ENCODE measurements around the gene UBL5. TPM values are rescaled to one million over a fixed set of nuclear protein-coding genes. Genes with fewer than 3 reads are reported as not detected.
A peak's percentile ranks its signal among the peaks of the same experiment; 100 is the strongest.

UBL5 gene
- total RNA-seq, 2 experiments from 2014 or later: 313 to 321 TPM

DNA sequence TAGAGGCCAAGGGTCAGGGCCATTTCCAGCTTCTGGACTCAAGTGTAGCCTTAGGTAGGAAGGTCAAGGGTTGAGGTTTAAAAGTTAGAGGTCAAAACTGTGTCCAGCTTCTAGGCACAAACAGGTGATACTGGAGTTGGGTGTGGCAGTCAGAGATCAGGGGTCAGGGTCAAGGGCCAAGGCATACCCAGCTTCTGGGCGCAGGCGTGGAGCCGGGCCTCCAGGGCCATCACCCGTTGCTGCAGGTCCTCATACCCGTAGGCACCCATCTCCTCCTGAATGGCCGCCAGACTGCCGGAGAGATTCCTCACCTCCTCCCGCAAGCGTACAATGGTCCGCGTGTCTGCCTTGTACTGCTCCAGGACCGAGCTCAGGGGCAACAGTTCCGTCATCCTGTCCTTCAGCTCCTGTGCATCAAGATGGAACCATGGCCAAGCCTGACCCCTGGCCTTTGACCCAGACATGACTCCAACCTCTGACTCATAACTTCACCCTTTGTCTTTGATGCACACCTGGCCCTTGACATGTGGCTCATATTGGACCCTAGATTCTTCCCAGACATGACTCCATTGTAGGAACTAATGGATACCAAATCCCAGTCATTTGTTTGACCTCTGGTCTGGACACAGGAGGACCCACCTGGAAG lies 29.5 kb downstream of the UBL5 start:
- peaks cover 65% of the 10 kb centered on the region for H3K4me1 Mint-ChIP-seq (ENCODE audit: low read depth)
- peak overlapping the region; percentile 74 for H3K4me3 Mint-ChIP-seq
- CTCF ChIA-PET: interaction anchor here (0.9 to 1.5 kb wide), 3 partner anchors 10 to 171 kb away, joined by 3 to 4 read pairs (median 4); no protein-coding TSS in a partner anchor
- intact Hi-C loops (cut with micrococcal nuclease): no loop called here
- peak overlapping the region; percentile 96 for H3K27ac Mint-ChIP-seq
- POLR2A ChIA-PET: interaction anchor here (0.9 to 1.5 kb wide), 3 partner anchors 17 to 446 kb away, joined by 3 to 5 read pairs (median 3); no protein-coding TSS in a partner anchor
- H3K9me3 Mint-ChIP-seq: no peaks in the 10 kb centered on the region
- H3K27me3 Mint-ChIP-seq: no peaks in the 10 kb centered on the region
- TF ChIP-seq, protein P1, sequence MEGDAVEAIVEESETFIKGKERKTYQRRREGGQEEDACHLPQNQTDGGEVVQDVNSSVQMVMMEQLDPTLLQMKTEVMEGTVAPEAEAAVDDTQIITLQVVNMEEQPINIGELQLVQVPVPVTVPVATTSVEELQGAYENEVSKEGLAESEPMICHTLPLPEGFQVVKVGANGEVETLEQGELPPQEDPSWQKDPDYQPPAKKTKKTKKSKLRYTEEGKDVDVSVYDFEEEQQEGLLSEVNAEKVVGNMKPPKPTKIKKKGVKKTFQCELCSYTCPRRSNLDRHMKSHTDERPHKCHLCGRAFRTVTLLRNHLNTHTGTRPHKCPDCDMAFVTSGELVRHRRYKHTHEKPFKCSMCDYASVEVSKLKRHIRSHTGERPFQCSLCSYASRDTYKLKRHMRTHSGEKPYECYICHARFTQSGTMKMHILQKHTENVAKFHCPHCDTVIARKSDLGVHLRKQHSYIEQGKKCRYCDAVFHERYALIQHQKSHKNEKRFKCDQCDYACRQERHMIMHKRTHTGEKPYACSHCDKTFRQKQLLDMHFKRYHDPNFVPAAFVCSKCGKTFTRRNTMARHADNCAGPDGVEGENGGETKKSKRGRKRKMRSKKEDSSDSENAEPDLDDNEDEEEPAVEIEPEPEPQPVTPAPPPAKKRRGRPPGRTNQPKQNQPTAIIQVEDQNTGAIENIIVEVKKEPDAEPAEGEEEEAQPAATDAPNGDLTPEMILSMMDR (IDR thresholded peaks at IDR 0.05): no peak
- H3K36me3 Mint-ChIP-seq (ENCODE audit: low read depth): peaks cover 6% of the 10 kb centered on the region
- ATAC-seq (no peak), DNase-seq (peak; percentile 38)

DNA sequence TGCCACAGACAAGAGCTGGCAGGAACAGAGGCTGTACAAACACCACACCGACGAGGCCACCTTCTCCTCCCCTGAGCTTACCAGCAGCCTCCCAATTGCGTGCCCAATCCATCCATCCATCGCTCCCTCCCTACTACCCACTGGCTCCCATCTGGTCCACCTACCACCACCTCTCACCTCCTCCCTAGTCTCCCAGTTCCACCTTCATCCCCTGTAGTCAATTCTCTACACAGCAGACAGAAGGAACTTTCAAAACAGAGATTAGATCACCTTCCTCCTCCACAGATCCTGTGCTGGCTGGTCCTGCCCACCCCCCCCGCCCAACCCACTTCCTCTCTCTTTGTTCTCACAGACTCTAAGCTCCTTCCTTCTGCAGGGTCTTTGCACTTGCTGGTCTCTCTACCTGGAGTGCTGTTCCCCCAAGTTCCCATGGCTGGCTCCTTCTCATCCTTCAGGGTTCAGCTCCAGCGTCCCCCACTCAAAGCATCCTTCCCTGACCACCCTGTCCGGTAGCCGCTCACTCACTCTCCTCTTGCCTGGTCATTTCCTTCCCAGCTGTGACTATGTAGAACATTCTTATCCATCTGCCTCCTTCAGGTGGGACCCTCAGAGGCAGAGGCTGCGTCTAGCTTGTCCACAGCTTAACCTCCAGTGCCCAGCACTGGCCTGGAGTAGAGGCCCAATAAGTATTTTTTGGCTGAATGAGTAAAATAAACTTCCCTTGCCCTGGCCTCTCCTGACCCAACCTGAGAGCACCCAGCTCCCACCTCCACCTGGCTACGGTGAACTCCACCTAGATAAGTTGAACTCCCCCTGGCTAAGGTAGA lies 30.4 kb downstream of the UBL5 start:
- H3K36me3 Mint-ChIP-seq (ENCODE audit: low read depth): peaks cover 6% of the 10 kb centered on the region
- H3K4me3 Mint-ChIP-seq: peak overlapping the region; percentile 74
- no peaks in the 10 kb centered on the region for H3K9me3 Mint-ChIP-seq
- ChIA-PET POLR2A (interaction anchor here (0.7 to 1.5 kb wide), 5 partner anchors 10 to 445 kb away, joined by 3 to 5 read pairs (median 3); no protein-coding TSS in a partner anchor), CTCF (interaction anchor here (1.1 to 1.5 kb wide), 3 partner anchors 17 to 170 kb away, joined by 4 to 5 read pairs (median 4); no protein-coding TSS in a partner anchor)
- ATAC-seq: peak; percentile 76
- H3K27ac Mint-ChIP-seq: peak overlapping the region; percentile 96
- peaks cover 73% of the 10 kb centered on the region for H3K4me1 Mint-ChIP-seq (ENCODE audit: low read depth)
- intact Hi-C loops (cut with micrococcal nuclease): no loop called here
- H3K27me3 Mint-ChIP-seq: no peaks in the 10 kb centered on the region
- TF ChIP-seq, protein P1 (IDR thresholded peaks at IDR 0.05): no peak
- DNase-seq: peak; percentile 24

DNA sequence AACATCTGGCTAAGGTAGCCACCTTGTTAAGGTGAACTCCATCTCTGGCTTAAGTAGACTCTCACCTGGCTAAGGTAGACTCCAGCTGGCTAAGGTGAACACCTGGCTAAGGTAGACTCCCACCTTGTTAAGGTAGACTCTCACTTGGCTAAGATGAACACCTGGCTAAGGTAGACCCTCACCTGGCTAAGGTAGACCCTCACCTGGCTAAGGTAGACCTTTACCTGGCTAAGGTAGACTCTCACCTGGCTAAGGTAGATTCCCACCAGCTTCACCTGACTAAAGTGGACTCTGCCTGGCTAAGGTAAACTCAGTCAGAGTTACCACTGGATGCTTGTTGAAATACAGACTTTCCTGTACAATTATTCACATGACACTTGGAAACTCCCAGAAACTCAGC lies 31.0 kb downstream of the UBL5 start:
- H3K27ac Mint-ChIP-seq: peak overlapping the region; percentile 96
- H3K9me3 Mint-ChIP-seq: no peaks in the 10 kb centered on the region
- H3K4me1 Mint-ChIP-seq (ENCODE audit: low read depth): peaks cover 78% of the 10 kb centered on the region
- peaks cover 5% of the 10 kb centered on the region for H3K36me3 Mint-ChIP-seq (ENCODE audit: low read depth)
- no peak overlapping the region for H3K4me3 Mint-ChIP-seq
- ChIA-PET CTCF (interaction anchor here (1.1 kb wide), 1 partner anchor 169 kb away, joined by 5 read pairs; no protein-coding TSS in a partner anchor), POLR2A (interaction anchor here (1.4 kb wide), 1 partner anchor 9 kb away, joined by 5 read pairs; no protein-coding TSS in a partner anchor)
- no peak for DNase-seq
- intact Hi-C loops (cut with micrococcal nuclease): no loop called here
- TF ChIP-seq, protein P1 (IDR thresholded peaks at IDR 0.05): no peak
- H3K27me3 Mint-ChIP-seq: no peaks in the 10 kb centered on the region
- ATAC-seq: no peak

DNA sequence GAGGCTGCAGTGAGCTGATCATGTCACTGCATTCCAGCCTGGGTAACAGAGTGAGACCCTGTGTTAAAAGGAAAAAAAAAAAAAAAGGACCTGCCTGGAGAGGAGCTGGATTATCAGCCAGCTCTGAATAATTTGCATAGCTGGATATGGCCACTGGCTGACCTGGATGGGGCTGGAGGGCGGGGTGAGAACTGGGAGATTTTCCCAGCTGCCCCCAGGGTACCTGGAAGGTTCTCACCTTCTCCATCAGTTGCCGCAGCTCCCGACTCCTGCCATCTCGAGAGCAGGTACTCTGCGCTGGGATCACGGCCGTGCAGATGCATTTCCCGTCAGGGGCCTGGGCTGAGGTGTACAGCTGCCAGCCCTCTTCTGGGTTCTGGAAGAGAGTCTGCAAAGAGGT lies 32.7 kb downstream of the UBL5 start:
- Mint-ChIP-seq H3K4me3 (no peak overlapping the region), H3K36me3 (ENCODE audit: low read depth) (peaks cover 1% of the 10 kb centered on the region), H3K9me3 (no peaks in the 10 kb centered on the region), H3K27ac (no peak overlapping the region), H3K4me1 (ENCODE audit: low read depth) (peaks cover 83% of the 10 kb centered on the region), H3K27me3 (no peaks in the 10 kb centered on the region)
- DNase-seq (no peak), ATAC-seq (no peak)
- intact Hi-C loops (cut with micrococcal nuclease): no loop called here
- ChIA-PET POLR2A (interaction anchor here (1.7 kb wide), 1 partner anchor 10 kb away, joined by 3 read pairs; no protein-coding TSS in a partner anchor), CTCF (interaction anchor here (0.9 kb wide), 1 partner anchor 9 kb away, joined by 3 read pairs; no protein-coding TSS in a partner anchor)
- TF ChIP-seq, protein P1 (IDR thresholded peaks at IDR 0.05): no peak

All from activated CD8-positive, alpha-beta T cell treated with anti-CD3 and anti-CD28 coated beads for 36 hours (primary cell).